SK-N-SH (cell line): Measurements from ENCODE around the gene USP8. TPM values are rescaled to one million over a fixed set of nuclear protein-coding genes. Genes with fewer than 3 reads are reported as not detected.

ENCODE experiments used
- CTCF ChIA-PET: fragments of 300-600, 350-600 bp; formaldehyde crosslinking; extraction: SDS; loops from one replicate; lab custom pipeline; 2021; lab: Yijun Ruan, JAX
- POLR2A ChIA-PET: fragments of 350-600 bp; sonication (Branson Sonifier 250); formaldehyde crosslinking; extraction: SDS; loops from one replicate; lab custom pipeline; 2020; ENCODE audit warnings: antibody characterized with exemption, inconsistent platforms; lab: Yijun Ruan, JAX
- DNase-seq: peaks from one replicate; pipeline ENCODE4 v3.0.0; 2012
- H2AFZ ChIP-seq: fragments of 200-600 bp; sonication (generic); 2 replicates; pipeline ENCODE4 v1.8.1; 2016; ENCODE audit warnings: antibody characterized with exemption, mild to moderate bottlenecking, low read depth
- H3F3A ChIP-seq: fragments of 200-600 bp; sonication (generic); replicated peaks from 2 replicates; pipeline ENCODE3; 2016; ENCODE audit warnings: antibody characterized with exemption, mild to moderate bottlenecking; ENCODE audit not compliant: insufficient read depth
- H3K27ac ChIP-seq, 2 experiments: fragments of 200-500 bp in 1 of 2; fragments of 200-600 bp in 1 of 2; sonication (Bioruptor generic) in 1 of 2; sonication (generic), shearing (Covaris generic) in 1 of 2; 2 replicates each; pipeline versions ENCODE4 v1.5.1 to v1.6.1; 2014 to 2016; ENCODE audit warnings: low read depth in 2 of 2, inconsistent platforms in 1 of 2, low read length in 1 of 2, mild to moderate bottlenecking in 1 of 2, mixed read lengths in 1 of 2
- H3K27me3 ChIP-seq: fragments of 200-600 bp; sonication (generic), shearing (Covaris generic); 2 replicates; pipeline ENCODE4 v1.6.1; 2016; ENCODE audit warnings: mixed run types; ENCODE audit not compliant: insufficient read depth
- H3K36me3 ChIP-seq, 2 experiments: fragments of 200-500 bp in 1 of 2; fragments of 200-600 bp in 1 of 2; sonication (Bioruptor generic) in 1 of 2; sonication (generic) in 1 of 2; replicated peaks in 1 of 2; 2 replicates each; pipeline versions ENCODE3 to v1.5.1; 2014 to 2016; ENCODE audit warnings: low read length in 1 of 2, mild to moderate bottlenecking in 1 of 2; ENCODE audit not compliant: insufficient read depth in 2 of 2, control insufficient read depth in 1 of 2
- H3K4me1 ChIP-seq, 2 experiments: fragments of 200-500 bp in 1 of 2; fragments of 200-600 bp in 1 of 2; sonication (Bioruptor generic) in 1 of 2; sonication (generic), shearing (Covaris generic) in 1 of 2; 2 replicates each; pipeline versions ENCODE4 v1.5.1 to v1.6.1; 2014 to 2016; ENCODE audit warnings: low read depth in 1 of 2, low read length in 1 of 2, mixed run types in 1 of 2; ENCODE audit not compliant: insufficient read depth in 2 of 2, control insufficient read depth in 1 of 2
- H3K4me2 ChIP-seq: fragments of 200-600 bp; sonication (generic), shearing (Covaris generic); 2 replicates; pipeline ENCODE4 v1.6.1; 2017; ENCODE audit warnings: mixed run types
- H3K4me3 ChIP-seq, 2 experiments: fragments of 200-500 bp in 1 of 2; fragments of 200-600 bp in 1 of 2; sonication (Bioruptor generic) in 1 of 2; sonication (generic), shearing (Covaris generic) in 1 of 2; 2 replicates each; pipeline versions ENCODE4 v1.5.1 to v1.8.1; 2014 to 2016; ENCODE audit warnings: low read depth in 2 of 2, inconsistent platforms in 1 of 2, low read length in 1 of 2, mild to moderate bottlenecking in 1 of 2, mixed read lengths in 1 of 2, moderate library complexity in 1 of 2
- H3K79me2 ChIP-seq: fragments of 200-600 bp; sonication (generic); 2 replicates; pipeline ENCODE4 v1.8.1; 2017; ENCODE audit warnings: mild to moderate bottlenecking; ENCODE audit not compliant: insufficient read depth
- H3K9ac ChIP-seq: fragments of 200-600 bp; sonication (generic); 2 replicates; pipeline ENCODE4 v1.6.1; 2017; ENCODE audit warnings: mixed run types
- H3K9me2 ChIP-seq: fragments of 200-600 bp; sonication (generic); 2 replicates; pipeline ENCODE4 v1.6.1; 2017; ENCODE audit warnings: mixed run types
- H3K9me3 ChIP-seq: fragments of 200-600 bp; sonication (generic); 2 replicates; pipeline ENCODE4 v1.6.1; 2017; ENCODE audit warnings: mixed run types, mild to moderate bottlenecking, moderate library complexity
- H4K20me1 ChIP-seq: fragments of 200-600 bp; sonication (generic); 2 replicates; pipeline ENCODE4 v1.6.1; 2017; ENCODE audit warnings: mild to moderate bottlenecking, mixed run types; ENCODE audit not compliant: insufficient read depth
- CHD2 ChIP-seq: fragments of 150-350 bp; IDR thresholded peaks from 2 replicates; pipeline ENCODE4 v1.6.1; 2018; ENCODE audit warnings: low read length; ENCODE audit not compliant: partially characterized antibody
- CTCF ChIP-seq: fragments of 200-600 bp; sonication (generic); IDR thresholded peaks from 2 replicates; pipeline ENCODE4 v1.6.1; 2017; ENCODE audit warnings: antibody characterized with exemption, mild to moderate bottlenecking, moderate library complexity
- ELF1 ChIP-seq: IDR thresholded peaks from 2 replicates; pipeline ENCODE4 v1.4.0; 2012
- EP300 ChIP-seq, 2 experiments: IDR thresholded peaks; 2 replicates each; pipeline versions ENCODE4 v1.4.0 to v1.6.1; 2012; ENCODE audit warnings: borderline replicate concordance in 1 of 2, low read depth in 1 of 2, low read length in 1 of 2
- FOSL2 ChIP-seq: IDR thresholded peaks from 2 replicates; pipeline ENCODE4 v1.4.0; 2012; ENCODE audit warnings: low read depth, mild to moderate bottlenecking, moderate library complexity, borderline replicate concordance
- IRF3 ChIP-seq: fragments of 150-350 bp; IDR thresholded peaks from 2 replicates; pipeline ENCODE4 v1.6.1; 2016; ENCODE audit warnings: mild to moderate bottlenecking, low read depth, low read length
- MAX ChIP-seq: IDR thresholded peaks from 2 replicates; pipeline ENCODE4 v1.4.0; 2012; ENCODE audit warnings: low read depth
- MEF2A ChIP-seq: IDR thresholded peaks from 2 replicates; pipeline ENCODE4 v1.4.0; 2012; ENCODE audit warnings: low read depth, borderline replicate concordance
- MXI1 ChIP-seq: IDR thresholded peaks from 2 replicates; pipeline ENCODE4 v1.6.1; 2012; ENCODE audit warnings: mild to moderate bottlenecking, low read depth, low read length, improper control_type of control experiment
- NFIC ChIP-seq: IDR thresholded peaks from 2 replicates; pipeline ENCODE4 v1.4.0; 2012; ENCODE audit warnings: borderline replicate concordance
- NRF1 ChIP-seq: IDR thresholded peaks from 2 replicates; pipeline ENCODE4 v1.6.1; 2012; ENCODE audit warnings: low read depth, mild to moderate bottlenecking, low read length
- PBX3 ChIP-seq: IDR thresholded peaks from 2 replicates; pipeline ENCODE4; 2012
- RCOR1 ChIP-seq: fragments of 150-350 bp; IDR thresholded peaks from 2 replicates; pipeline ENCODE4 v1.6.1; 2017; ENCODE audit warnings: antibody characterized with exemption, low read length
- SIN3A ChIP-seq: IDR thresholded peaks from 2 replicates; pipeline ENCODE4 v1.6.1; 2012; ENCODE audit warnings: low read depth, mild to moderate bottlenecking, low read length, moderate library complexity, borderline replicate concordance
- SMC3 ChIP-seq: IDR thresholded peaks from 2 replicates; pipeline ENCODE4 v1.6.1; 2012; ENCODE audit warnings: low read depth, low read length, improper control_type of control experiment
- TCF12 ChIP-seq: IDR thresholded peaks from 2 replicates; pipeline ENCODE4 v1.4.0; 2012
- TEAD4 ChIP-seq: IDR thresholded peaks from 2 replicates; pipeline ENCODE4 v1.4.0; 2012; ENCODE audit warnings: mild to moderate bottlenecking, borderline replicate concordance; ENCODE audit not compliant: insufficient read depth
- USF1 ChIP-seq: IDR thresholded peaks from 2 replicates; pipeline ENCODE4 v1.4.0; 2012; ENCODE audit warnings: low read depth, borderline replicate concordance
- YY1 ChIP-seq: IDR thresholded peaks from 2 replicates; pipeline ENCODE4 v1.4.0; 2012; ENCODE audit warnings: low read depth, mild to moderate bottlenecking
- ZBTB33 ChIP-seq: IDR thresholded peaks from 2 replicates; pipeline ENCODE4 v1.4.0; 2012; ENCODE audit warnings: low read depth, borderline replicate concordance
- WGBS: methylation state at CpG from one replicate; pipeline ENCODE4 v1.1.6; 2017; ENCODE audit warnings: low lambda C conversion rate; 5-methylcytosine and 5-hydroxymethylcytosine counted together
- polyA plus RNA-seq, 3 experiments: library from polyadenylated mRNA; depleted of rRNA; stranded (reverse); fragments of >200 nt; gene quantifications; 2 replicates each; pipeline ENCODE4 v1.2.3, GENCODE V29; 2012

Gene USP8
- polyA plus RNA-seq, 1 of the 3 experiments (the other 2 are of a cell fraction), result 23.4 TPM

GRCh38 chr15:50463423-50464358, 39.5 kb downstream of the USP8 start (continued):
- no peak for TF ChIP-seq SIN3A
- no peak for TF ChIP-seq CHD2

- H3K9me3 ChIP-seq, result no peaks in the 10 kb centered on the region
- H3K9ac ChIP-seq, result no peak overlapping the region
- H3K27ac ChIP-seq, result no peak overlapping the region
- no peaks in the 10 kb centered on the region for H3F3A ChIP-seq
- no peaks in the 10 kb centered on the region for H3K27me3 ChIP-seq
- H3K79me2 ChIP-seq, result no peaks in the 10 kb centered on the region
- no peaks in the 10 kb centered on the region for H3K4me1 ChIP-seq
- H3K36me3 ChIP-seq, result peaks cover 22 to 31% of the 10 kb centered on the region in 2 experiments
- DNase-seq, result no peak
- no peaks in the 10 kb centered on the region for H4K20me1 ChIP-seq
- ChIA-PET POLR2A (no interaction called here), CTCF (no interaction called here)
- WGBS, result 92% methylated on average over 2 of the region's 2 CpGs
- no peak overlapping the region for H3K4me3 ChIP-seq
- no peaks in the 10 kb centered on the region for H3K9me2 ChIP-seq
- no peak overlapping the region for H2AFZ ChIP-seq
- no peak overlapping the region for H3K4me2 ChIP-seq
- TF ChIP-seq RCOR1 (no peak), TCF12 (no peak), SIN3A (no peak), MAX (no peak), TEAD4 (no peak), USF1 (no peak), NRF1 (no peak), MEF2A (no peak), NFIC (no peak), FOSL2 (no peak), PBX3 (no peak), IRF3 (no peak), EP300 (IDR thresholded peaks at IDR 0.05; ENCODE audit: borderline replicate concordance in 1 of 2, low read depth in 1 of 2, low read length in 1 of 2) (no peak), YY1 (no peak), SMC3 (no peak), ELF1 (no peak), ZBTB33 (no peak), CTCF (no peak), MXI1 (no peak)
Measured at GRCh38 chr15:50471072-50471471, 46.9 kb downstream of the USP8 start.
